BLaER1 (cell line): ENCODE data around the gene PUSL1.

Source experiments
- H3K27ac ChIP-seq: shearing (Covaris generic); formaldehyde crosslinking; 2 replicates; pipeline ENCODE4 v1.8.1; 2022
- H3K27me3 ChIP-seq: shearing (Covaris generic); formaldehyde crosslinking; 2 replicates; pipeline ENCODE4 v1.8.1; 2022
- H3K36me3 ChIP-seq: shearing (Covaris generic); formaldehyde crosslinking; 2 replicates; pipeline ENCODE4 v1.8.1; 2022
- H3K4me1 ChIP-seq: shearing (Covaris generic); formaldehyde crosslinking; 2 replicates; pipeline ENCODE4 v1.8.1; 2022
- H3K4me2 ChIP-seq: shearing (Covaris generic); formaldehyde crosslinking; 2 replicates; pipeline ENCODE4 v1.8.1; 2022
- H3K4me3 ChIP-seq: shearing (Covaris generic); formaldehyde crosslinking; 2 replicates; pipeline ENCODE4 v1.8.1; 2022
- H3K9ac ChIP-seq: shearing (Covaris generic); formaldehyde crosslinking; 2 replicates; pipeline ENCODE4 v1.8.1; 2022
- H3K9me3 ChIP-seq: shearing (Covaris generic); formaldehyde crosslinking; 2 replicates; pipeline ENCODE4 v1.8.1; 2022
- H4K20me1 ChIP-seq: shearing (Covaris generic); formaldehyde crosslinking; 2 replicates; pipeline ENCODE4 v1.8.1; 2022
- Cebpa-rat ChIP-seq: shearing (Covaris generic); IDR thresholded peaks from 2 replicates; pipeline ENCODE4 v1.8.1; 2022

Gene PUSL1

DNA sequence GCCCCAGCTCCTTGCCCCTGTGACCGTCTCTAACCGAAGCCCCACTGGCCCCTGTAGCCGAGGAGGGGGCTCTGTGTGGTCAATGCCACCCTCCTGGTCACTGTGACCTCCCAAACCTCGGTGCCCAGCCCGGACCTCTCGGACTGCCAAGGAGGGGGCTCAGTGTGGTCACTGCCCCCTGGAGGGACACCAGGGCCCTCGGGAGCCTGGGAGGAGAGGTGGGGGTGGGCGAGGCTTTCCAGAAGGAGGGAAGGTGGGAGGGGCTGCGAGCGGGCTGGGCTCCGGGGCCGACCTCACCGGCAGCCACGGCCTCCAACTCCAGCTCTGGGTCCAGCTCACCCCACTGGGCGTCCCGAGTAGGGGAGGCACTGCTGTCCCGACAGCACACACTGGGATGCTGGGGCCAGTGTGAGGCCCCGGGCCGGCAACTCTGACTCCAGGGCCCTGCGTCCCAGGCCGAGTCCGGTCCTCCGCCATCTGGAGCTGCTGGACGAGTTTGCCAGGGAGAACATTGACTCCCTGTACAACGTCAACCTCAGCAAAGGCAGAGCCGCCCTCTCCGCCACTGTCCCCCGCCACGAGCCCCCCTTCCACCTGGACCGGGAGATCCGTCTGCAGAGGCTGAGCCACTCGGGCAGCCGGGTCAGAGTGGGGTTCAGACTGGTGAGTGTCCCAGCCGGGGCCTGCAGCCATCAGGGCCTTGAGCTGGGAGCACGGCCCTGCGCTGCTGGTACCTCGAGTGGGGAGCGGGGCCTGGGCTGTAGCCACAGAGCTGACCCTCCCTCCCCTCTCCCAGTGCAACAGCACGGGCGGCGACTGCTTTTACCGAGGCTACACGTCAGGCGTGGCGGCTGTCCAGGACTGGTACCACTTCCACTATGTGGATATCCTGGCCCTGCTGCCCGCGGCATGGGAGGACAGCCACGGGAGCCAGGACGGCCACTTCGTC, 21.8 kb upstream of the PUSL1 start:
- H3K9ac ChIP-seq = no peak overlapping the region
- no peaks in the 10 kb centered on the region for H3K9me3 ChIP-seq
- no peaks in the 10 kb centered on the region for H3K36me3 ChIP-seq
- no peak overlapping the region for H3K4me3 ChIP-seq
- H4K20me1 ChIP-seq = peaks cover 7% of the 10 kb centered on the region; the same call in 1 of the 2 replicates
- no peaks in the 10 kb centered on the region for H3K27me3 ChIP-seq
- H3K27ac ChIP-seq = no peak overlapping the region
- no peak for TF ChIP-seq Cebpa-rat
- H3K4me1 ChIP-seq = peaks cover 27% of the 10 kb centered on the region
- no peak overlapping the region for H3K4me2 ChIP-seq

DNA sequence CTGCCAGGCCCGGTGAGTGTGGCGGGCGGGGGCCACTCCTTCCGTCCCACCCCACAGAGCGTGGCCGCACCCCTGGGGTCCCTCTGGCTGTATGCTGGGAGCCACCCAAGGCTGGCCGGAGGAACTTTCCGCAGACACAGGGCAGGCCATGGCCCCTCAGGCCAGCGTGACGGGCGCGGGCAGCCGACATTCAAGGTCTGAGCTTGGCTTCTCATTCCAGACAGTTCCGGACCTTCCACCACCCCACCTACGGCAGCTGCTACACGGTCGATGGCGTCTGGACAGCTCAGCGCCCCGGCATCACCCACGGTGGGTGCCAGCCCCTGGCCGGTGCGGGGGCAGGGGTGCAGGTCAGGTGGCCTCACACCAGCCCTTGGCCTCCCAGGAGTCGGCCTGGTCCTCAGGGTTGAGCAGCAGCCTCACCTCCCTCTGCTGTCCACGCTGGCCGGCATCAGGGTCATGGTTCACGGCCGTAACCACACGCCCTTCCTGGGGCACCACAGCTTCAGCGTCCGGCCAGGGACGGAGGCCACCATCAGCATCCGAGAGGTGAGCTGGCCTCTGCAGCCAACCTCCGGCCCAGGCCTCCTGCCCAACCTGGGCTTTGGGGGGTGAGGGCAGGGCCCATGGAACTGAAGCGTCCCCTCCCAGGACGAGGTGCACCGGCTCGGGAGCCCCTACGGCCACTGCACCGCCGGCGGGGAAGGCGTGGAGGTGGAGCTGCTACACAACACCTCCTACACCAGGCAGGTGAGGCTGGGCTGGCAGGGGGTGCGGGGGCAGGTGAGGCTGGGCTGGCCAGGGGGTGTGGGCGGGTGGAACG, 20.9 kb upstream of the PUSL1 start:
- Histone ChIP-seq H3K4me3 (no peak overlapping the region), H3K9ac (no peak overlapping the region), H3K4me1 (peaks cover 36% of the 10 kb centered on the region), H4K20me1 (peaks cover 14% of the 10 kb centered on the region), H3K9me3 (no peaks in the 10 kb centered on the region), H3K27me3 (no peaks in the 10 kb centered on the region), H3K27ac (no peak overlapping the region), H3K36me3 (no peaks in the 10 kb centered on the region), H3K4me2 (no peak overlapping the region)
- TF ChIP-seq Cebpa-rat = no peak

DNA sequence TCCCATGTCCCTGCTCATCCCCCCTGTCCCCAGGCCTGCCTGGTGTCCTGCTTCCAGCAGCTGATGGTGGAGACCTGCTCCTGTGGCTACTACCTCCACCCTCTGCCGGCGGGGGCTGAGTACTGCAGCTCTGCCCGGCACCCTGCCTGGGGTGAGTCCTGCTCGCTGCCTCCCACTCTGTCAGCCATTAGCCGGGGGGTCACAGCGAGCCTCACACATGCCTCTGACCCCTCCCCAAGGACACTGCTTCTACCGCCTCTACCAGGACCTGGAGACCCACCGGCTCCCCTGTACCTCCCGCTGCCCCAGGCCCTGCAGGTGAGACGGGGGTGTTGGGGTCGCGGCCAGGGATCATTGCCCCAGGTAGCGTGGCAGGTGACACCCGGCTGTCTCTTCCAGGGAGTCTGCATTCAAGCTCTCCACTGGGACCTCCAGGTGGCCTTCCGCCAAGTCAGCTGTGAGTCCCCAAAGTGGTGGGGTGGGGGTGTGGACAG, 18.1 kb upstream of the PUSL1 start:
- Histone ChIP-seq H4K20me1 (peaks cover 26% of the 10 kb centered on the region), H3K9me3 (no peaks in the 10 kb centered on the region), H3K4me1 (peaks cover 32% of the 10 kb centered on the region), H3K36me3 (peaks cover 22% of the 10 kb centered on the region), H3K27ac (no peak overlapping the region), H3K27me3 (no peaks in the 10 kb centered on the region), H3K4me2 (no peak overlapping the region), H3K4me3 (no peak overlapping the region), H3K9ac (no peak overlapping the region)
- TF ChIP-seq Cebpa-rat = no peak

DNA sequence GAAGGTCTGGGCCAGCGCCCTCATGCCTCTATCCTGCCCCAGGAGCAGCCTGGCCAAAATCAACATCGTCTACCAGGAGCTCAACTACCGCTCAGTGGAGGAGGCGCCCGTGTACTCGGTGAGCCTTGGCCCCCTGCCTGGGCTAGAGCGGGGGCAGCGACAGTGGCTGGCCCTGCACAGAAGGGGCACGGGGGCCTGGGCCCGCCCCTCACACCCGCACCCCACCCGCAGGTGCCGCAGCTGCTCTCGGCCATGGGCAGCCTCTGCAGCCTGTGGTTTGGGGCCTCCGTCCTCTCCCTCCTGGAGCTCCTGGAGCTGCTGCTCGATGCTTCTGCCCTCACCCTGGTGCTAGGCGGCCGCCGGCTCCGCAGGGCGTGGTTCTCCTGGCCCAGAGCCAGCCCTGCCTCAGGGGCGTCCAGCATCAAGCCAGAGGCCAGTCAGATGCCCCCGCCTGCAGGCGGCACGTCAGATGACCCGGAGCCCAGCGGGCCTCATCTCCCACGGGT, 17.3 kb upstream of the PUSL1 start:
- no peaks in the 10 kb centered on the region for H3K27me3 ChIP-seq
- H3K4me3 ChIP-seq = no peak overlapping the region
- TF ChIP-seq Cebpa-rat = no peak
- peaks cover 26% of the 10 kb centered on the region for H4K20me1 ChIP-seq
- H3K4me2 ChIP-seq = peak overlapping the region; percentile 36
- no peak overlapping the region for H3K9ac ChIP-seq
- peaks cover 29% of the 10 kb centered on the region for H3K36me3 ChIP-seq
- H3K27ac ChIP-seq = no peak overlapping the region
- no peaks in the 10 kb centered on the region for H3K9me3 ChIP-seq
- peaks cover 24% of the 10 kb centered on the region for H3K4me1 ChIP-seq

DNA sequence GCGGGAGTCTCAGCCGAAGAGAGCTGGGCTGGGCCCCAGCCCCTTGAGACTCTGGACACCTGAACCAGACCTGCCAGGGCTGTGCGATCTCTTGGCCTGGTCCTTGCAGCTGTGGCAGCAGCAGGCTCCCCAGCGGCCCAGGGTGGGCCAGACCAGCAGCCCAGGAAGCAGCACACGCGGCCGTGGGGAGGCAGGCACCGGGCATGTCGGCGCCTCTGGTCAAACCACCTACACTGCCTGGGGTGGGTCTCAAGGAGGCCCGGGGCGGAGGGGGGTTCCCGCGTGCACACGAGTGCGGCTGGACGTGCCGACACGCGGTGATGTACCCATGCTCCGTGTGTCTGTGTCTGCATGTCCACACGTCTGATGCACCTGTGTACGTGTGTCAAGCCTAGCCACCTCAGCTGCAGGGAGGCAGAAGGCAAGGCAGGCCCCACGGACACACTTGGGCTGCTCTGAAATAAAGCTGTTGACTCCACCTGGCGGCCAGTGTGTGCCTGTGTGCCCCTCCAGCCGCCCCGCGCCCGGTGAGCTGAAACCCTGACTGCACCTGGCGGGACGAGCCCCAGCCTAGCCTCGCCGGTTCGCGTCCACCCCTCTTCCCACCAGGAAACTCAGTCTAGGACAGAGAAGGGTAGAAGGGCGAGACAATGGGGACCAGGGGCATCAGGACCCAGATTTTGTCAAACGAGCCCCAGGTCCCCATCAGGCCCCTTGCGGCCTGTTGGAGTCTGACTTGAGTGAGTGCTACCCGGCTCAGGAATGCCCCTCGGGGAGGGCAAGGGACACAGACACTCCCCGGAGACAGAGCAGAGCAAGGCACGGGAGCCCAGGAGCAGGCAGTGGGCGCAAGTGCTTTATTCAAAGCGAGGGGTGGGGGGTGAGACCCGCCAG, 16.6 kb upstream of the PUSL1 start:
- Histone ChIP-seq H3K4me2 (peak overlapping the region; percentile 36), H3K9ac (no peak overlapping the region)

DNA sequence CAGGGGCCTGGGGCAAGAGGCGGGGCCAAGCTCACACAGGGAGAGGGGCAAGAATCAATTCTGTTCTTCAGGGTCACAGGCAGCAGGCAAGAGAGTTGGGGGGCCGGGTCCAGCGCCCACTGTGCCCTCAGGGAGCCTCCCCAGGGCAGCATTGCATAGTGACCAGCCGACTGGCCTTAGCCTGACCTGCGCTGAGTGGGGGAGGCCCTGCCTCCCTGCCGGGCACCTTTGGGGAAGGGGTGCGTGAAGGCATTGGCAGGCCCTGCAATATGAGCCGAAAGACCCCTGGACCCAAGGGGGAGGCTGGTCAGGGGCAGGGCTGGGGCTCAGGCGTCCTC, 16.0 kb upstream of the PUSL1 start:
- H3K9ac ChIP-seq = no peak overlapping the region
- no peaks in the 10 kb centered on the region for H3K27me3 ChIP-seq
- H3K4me1 ChIP-seq = peaks cover 22% of the 10 kb centered on the region
- TF ChIP-seq Cebpa-rat = no peak
- H4K20me1 ChIP-seq = peaks cover 26% of the 10 kb centered on the region
- no peak overlapping the region for H3K4me3 ChIP-seq
- H3K9me3 ChIP-seq = no peaks in the 10 kb centered on the region
- no peak overlapping the region for H3K27ac ChIP-seq
- 0 out of 2 replicates have a peak overlapping the region, but pooled peaks have one; percentile 31 for H3K4me2 ChIP-seq
- H3K36me3 ChIP-seq = peaks cover 36% of the 10 kb centered on the region

More for the DNA sequence above, 16.6 kb upstream of the PUSL1 start:
- Histone ChIP-seq H3K27me3 (no peaks in the 10 kb centered on the region), H3K4me1 (peaks cover 22% of the 10 kb centered on the region), H4K20me1 (peaks cover 26% of the 10 kb centered on the region), H3K36me3 (peaks cover 34% of the 10 kb centered on the region), H3K9me3 (no peaks in the 10 kb centered on the region), H3K4me3 (no peak overlapping the region), H3K27ac (no peak overlapping the region)
- TF ChIP-seq Cebpa-rat = no peak

DNA sequence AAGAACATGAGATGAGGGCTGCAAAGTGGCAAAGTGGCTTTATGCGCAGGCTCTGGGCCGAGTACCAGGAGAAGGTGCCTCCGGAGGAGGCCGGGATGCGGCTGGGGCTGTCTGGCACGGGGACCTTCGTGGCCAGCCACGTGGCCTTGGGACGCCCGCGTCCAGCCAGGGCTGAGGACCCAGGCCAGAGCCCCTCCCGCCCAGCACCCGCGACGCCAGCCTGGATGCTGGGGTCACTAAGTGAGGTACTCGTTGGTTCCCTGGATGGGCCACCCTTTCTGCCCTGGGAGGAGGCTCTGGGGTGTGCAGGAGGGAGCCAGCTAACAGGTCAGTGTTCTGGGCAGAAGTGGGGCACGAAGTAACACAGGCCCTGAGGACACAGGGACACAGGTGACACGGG, 15.5 kb upstream of the PUSL1 start:
- Histone ChIP-seq H3K27ac (no peak overlapping the region), H3K9ac (no peak overlapping the region), H3K36me3 (peaks cover 40% of the 10 kb centered on the region), H4K20me1 (peaks cover 28% of the 10 kb centered on the region), H3K4me2 (no peak overlapping the region), H3K9me3 (no peaks in the 10 kb centered on the region), H3K27me3 (no peaks in the 10 kb centered on the region), H3K4me1 (peaks cover 22% of the 10 kb centered on the region), H3K4me3 (no peak overlapping the region)
- no peak for TF ChIP-seq Cebpa-rat

DNA sequence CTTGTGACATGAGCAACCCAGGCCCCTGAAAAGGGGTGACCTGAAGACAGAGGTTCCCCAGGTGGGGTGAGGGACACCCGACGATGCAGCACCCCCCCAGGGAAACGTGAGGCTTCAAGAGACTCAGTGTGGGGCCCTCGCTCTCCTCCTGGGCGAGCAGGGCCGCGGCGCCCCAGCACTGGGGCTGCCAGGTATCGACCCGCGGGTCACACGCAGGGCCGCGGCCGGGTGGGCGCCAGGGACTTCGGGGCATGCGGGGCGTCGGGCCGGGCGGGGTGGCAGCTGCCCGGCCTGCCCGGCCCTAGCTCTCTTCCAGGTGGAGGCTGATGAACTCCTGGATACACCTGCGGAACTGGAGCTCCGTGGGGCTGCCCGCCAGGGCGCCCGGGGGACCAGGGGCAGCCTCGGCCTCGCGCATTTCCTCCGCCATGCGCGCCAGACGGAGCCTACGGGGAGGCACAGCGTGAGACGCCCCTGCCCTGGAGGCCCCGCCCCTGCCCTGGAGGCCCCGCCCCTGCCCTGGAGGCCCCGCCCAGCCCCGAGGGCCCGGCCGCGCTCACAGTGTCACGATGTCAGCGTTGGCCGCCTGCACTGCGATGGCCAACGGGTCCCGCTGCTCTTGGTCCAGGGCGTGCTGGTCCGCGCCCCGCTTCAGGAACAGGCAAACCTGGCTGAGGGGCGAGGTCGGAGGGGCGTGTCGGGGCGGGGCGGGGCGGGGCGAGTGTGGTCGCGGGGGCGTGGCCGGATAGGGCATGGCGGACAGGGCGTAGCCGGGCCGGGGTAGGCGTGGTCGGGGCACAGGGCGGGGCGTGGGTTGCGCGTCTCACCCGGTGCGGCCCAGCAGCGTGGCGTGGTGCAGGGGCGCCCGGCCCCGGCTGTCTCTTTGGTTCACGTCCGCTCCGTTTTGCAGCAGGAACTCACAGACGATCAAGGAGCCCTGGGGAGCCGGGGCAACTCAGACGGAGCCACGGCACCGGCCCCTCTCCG, 14.8 kb upstream of the PUSL1 start:
- Histone ChIP-seq H3K27ac (no peak overlapping the region), H3K27me3 (no peaks in the 10 kb centered on the region), H3K9ac (no peak overlapping the region), H3K4me3 (no peak overlapping the region), H3K36me3 (peaks cover 42% of the 10 kb centered on the region), H4K20me1 (peaks cover 33% of the 10 kb centered on the region), H3K4me2 (no peak overlapping the region), H3K9me3 (no peaks in the 10 kb centered on the region), H3K4me1 (peaks cover 24% of the 10 kb centered on the region)
- TF ChIP-seq Cebpa-rat = no peak
